Activated T-cell treated with anti-CD3 and anti-CD28 coated beads for 24 hours (primary cell): Measurements from ENCODE around the gene ILDR2.

ENCODE experiments used
- DNase-seq: peaks from one replicate; pipeline ENCODE4 v3.0.0-alpha.2; 2020; ENCODE audit warnings: low read depth

Gene ILDR2, protein sequence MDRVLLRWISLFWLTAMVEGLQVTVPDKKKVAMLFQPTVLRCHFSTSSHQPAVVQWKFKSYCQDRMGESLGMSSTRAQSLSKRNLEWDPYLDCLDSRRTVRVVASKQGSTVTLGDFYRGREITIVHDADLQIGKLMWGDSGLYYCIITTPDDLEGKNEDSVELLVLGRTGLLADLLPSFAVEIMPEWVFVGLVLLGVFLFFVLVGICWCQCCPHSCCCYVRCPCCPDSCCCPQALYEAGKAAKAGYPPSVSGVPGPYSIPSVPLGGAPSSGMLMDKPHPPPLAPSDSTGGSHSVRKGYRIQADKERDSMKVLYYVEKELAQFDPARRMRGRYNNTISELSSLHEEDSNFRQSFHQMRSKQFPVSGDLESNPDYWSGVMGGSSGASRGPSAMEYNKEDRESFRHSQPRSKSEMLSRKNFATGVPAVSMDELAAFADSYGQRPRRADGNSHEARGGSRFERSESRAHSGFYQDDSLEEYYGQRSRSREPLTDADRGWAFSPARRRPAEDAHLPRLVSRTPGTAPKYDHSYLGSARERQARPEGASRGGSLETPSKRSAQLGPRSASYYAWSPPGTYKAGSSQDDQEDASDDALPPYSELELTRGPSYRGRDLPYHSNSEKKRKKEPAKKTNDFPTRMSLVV

DNA sequence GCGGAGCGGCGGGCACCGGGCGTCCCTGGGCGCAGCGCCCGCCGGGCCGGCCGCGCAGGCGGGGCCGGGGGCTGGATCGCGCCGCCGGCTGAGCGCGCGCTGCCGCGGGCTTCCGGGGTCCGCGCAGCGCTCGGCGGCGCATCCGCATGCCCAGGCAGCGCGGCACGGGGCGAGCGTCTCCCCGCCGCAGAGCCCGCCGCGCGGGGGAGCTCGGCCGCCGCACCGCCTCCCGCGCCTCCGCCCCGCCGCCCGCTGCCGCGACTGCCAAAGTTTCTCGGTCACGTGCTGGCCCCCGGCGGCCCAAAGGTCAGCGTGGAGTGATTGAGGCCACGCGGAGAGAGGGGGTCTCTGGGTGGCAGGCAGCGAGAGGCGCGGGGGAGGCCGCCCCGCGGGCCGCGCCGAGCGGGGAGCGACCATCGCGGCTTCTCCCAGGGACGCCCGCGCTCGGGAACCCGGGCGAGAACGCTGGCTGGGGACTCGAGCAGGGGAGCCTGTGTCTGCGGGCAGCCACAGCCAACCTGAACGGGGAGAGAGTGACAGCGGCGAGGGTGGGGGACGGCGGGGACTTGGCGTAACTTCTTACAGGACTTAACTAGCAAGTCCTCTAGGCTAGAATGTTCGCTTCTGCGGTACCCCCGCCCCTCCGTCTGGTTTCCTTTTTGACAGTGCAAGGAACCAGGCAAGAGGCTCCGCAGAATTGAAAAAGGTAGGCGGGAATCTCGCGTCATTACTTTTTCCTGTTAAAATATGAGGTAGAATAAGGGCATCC is at the start of gene ILDR2:
TSS of gene ILDR2 (minus strand) at position 180 of the 769 bp plus-strand sequence. CDS start 272 bp downstream, outside the sequence.
- DNase-seq = peak; percentile 60

DNA sequence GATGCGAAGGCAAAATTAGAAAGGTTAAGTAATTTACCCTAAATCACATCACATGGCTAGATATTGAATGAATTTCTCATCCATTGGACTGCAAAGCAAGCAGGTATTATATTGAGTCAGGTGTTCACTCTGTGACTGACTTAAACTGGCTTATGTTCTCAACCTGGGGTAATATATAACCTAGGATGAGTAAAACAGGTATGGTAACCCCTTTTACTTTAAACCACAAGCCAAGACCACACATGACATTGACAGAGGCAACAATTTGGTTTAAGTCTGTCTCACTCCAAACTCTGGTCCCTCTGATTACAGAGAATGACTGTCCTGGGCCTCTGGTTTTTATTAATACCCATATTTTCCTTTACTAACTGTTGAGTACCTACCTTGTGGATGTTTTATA is 47.0 kb upstream of the ILDR2 start:
- DNase-seq = no peak

DNA sequence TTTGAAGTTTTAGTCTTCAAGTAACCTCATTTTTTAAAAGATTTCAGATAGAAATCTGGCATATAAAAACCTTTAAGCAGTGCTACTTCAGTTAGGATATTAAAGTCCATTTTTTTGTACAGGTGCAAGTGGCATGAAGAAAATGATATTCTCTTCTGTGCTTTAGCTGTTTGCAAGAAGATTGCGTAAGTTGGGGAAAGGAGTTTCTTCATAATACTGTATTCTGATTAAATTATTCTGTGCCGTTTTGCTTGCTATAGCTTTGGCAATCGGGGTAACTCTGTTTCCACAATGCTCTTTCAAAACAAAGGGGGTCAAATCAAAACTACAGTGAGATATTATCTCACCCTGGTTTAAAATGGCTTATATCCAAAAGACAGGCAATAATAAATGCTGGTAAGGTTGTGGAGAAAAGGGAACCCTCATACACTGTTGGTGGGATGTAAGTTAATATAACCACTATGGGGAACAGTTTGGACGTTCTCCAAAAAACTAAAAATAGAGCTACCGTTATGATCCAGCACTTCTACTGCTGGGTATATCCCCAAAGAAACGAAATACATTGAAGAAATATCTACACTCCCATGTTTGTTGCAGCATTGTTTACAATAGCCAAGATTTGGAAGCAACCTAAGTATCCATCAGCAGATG is 40.9 kb upstream of the ILDR2 start:
- no peak for DNase-seq

DNA sequence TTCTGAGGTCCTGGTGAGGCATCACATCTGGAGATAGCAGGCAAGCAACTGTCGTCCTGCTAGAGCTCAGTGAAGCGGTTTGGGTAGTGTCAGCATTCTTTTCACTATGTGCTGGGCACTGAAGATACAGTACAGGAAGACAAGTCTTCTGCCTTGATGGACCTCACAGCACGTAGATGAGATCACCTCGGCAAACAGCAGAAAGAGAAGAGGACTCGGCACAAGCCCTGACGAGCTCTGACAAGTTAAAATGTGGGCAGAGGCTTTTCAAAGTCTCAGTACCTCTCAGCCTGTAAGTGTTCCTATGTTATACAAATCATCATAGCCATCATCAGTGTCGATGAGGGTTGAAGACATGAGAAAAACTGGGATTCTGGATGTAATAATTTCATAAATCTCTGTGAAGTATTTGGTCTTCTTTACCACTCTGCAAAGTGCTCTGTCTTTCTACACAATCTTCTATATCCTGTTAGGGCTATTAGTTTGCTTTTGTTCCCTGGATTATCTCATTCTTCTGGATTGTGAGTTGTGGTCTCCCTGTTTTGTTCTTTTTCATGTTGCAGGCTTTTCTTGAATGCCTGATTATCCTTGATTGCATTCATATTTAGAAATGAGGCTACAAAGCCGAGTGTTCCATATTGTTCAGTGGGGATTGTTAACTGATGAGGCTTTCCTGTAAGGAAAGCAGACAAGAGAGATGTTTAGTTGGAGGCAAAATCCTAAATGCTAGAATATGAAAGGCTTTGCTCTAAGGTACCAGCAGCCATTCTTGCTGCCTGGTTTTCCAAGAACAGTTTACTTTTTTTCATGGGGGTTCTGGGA is 38.0 kb upstream of the ILDR2 start:
- no peak for DNase-seq

DNA sequence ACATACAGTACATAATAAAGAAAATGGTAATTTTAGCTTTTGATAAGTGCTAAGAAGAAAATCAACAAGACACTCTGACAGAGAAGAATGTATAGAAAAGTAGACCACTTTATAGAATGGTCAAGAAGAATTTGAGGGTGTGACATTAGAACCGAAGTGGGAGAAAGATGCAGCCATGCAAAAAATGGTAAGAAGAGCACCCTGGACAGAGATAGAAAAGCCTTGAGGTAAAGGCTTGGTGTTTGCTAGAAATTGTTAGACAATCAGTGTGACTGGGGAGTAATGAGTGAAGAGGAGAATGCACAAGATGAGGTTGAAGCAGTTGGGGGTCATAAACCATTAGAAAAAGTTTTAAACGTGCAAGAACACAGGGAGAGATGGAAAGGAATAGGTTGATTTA is 37.2 kb upstream of the ILDR2 start:
- no peak for DNase-seq

DNA sequence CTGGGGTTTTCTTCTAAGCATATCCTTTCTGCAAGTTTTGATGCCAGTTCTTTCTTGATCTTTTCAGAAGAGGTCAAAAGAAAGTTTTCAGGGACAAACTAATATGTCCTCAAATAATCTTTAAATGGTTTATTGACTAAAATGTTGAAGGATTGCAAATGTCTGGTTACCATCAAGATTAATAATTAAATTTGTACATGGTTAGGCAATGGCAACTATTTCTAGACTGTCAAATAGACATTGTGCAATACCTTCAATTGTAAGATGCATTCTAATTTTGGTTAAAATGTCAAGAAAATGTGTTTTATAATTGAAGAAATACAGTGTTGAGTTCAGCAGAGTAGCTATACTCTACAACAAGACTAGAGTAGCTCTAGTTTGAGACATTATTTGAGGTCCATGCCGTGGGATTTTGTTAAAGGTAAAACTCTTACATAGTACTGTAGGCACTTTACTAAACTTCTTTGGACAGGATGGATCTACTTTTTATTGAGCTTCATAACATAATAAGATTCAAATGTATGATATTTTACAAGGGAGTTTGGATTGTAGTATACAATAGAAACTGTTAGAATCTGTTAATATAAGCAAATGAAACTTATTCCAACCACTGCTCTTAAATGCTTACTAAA is 36.3 kb upstream of the ILDR2 start:
- no peak for DNase-seq

DNA sequence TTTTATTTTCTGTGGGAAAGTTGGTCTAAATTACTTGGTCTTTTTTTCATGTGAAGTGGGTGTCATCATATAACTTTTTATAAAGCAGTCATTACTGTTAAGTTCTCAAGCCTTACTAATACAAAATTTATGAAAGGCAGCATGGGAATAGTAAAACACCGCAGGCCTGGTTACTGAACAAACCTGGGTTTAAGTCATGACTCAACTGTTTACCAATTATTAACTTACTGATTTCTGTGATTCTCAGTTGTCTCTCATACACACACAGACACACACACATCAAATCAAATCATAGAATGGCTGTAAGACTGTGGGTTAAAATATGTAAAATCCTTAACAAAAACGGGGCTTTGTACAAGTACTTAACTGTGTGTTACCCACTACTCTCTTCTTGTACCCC is 28.4 kb upstream of the ILDR2 start:
- no peak for DNase-seq

DNA sequence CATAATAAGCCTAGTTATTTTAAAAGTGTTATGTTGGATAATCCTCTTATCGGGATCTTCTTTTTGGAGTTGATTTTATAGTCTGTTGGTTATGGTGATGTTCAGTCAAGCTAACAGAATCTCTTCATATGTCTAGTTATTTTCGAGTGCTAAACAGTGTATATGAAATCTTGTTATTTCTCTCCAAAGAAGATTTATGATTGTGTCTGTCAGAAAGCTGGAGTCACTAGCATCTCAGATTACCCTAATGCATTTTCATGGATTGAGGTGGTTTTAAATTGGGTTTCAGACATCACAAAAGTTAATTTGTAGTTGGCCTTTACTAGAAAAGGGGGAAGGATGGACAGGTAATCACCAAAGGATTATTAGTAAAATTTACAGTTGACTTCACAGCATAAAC is 27.0 kb upstream of the ILDR2 start:
- DNase-seq = no peak

DNA sequence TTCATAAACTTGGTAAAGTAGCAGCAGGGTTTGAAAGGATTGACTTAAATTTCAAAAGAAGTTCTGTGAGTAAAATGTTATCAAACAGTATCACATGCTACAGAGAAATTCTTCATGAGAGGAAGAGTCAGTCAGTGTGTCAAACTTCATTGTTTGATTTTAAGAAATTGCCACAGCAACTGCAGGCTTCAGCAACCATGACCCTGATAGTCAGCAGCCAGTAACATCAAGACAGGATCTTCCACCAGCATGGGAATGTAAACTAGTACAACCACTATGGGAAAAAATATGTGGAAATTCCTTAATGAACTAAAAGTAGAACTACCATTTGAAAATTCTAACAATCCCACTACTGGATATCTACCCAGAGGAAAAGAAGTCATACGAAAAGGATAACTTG is 25.2 kb upstream of the ILDR2 start:
- DNase-seq = no peak

DNA sequence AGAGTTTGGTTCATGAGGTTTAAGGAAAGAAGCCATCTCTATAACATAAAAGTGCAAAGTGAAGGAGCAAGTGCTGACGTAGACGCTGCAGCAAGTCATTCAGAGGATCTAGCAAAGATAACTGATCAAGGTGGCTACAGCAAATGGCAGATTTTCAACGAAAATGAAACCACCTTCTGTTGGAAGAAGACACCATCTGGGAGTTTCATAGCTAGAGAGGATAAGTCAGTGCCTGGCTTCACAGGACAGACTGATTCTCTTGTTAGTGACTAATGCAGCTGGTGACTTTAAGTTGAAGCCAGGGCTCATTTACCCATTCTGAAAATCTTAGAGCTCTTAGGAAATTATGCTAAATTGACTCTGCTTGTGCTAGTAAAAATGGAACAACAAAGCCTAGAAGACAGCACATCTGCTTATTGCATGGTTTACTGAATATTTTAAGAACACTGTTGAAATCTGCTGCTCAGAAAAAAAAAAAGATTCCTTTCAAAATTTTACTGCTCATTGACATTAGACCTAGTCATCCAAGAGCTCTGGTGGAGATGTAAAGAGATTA is 24.2 kb upstream of the ILDR2 start:
- no peak for DNase-seq

DNA sequence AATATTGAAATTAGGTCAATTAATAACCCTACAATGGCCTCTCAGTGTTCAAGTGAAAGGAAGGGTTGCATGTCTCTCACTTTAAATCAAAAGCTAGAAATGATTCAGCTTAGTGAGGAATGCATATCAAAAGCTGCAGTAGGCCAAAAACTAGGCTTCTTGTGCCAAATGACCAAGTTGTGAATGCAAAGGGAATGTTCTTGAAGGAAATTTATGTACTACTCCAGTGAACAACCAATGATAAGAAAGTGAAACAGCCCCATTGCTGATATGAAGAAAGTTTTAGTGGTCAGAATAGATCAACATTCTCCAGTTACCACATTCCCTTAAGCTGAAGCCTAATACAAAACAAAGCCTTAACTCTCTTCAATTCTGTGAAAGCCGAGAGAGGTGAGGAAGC is 23.7 kb upstream of the ILDR2 start:
- DNase-seq = no peak

DNA sequence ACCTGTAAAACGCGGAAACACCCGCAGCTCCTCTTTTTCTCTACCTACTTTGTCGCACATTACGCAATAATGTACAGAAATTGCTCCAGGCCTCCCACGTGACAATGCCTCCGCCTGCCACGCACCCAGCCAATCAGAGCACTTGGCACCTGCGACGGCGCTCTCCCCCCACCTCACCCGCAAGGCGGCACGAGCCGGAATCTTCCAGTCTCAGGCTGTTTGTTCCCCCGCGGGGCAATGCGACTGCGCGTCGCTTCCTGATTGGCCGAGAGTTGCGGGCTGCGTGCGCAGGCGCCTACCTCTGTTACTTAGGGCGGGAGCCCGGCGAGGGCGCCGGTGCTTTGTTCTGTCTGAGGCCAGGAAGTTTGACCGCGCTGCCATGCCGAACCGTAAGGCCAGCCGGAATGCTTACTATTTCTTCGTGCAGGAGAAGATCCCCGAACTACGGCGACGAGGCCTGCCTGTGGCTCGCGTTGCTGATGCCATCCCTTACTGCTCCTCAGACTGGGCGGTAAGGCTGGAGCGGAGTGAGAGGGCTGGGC is 13.7 kb upstream of the ILDR2 start, which contains the start of gene MAEL:
TSS of gene MAEL (plus strand) at position 307 of the 542 bp plus-strand sequence. CDS start at position 380, 73 bp downstream.
- no peak for DNase-seq

DNA sequence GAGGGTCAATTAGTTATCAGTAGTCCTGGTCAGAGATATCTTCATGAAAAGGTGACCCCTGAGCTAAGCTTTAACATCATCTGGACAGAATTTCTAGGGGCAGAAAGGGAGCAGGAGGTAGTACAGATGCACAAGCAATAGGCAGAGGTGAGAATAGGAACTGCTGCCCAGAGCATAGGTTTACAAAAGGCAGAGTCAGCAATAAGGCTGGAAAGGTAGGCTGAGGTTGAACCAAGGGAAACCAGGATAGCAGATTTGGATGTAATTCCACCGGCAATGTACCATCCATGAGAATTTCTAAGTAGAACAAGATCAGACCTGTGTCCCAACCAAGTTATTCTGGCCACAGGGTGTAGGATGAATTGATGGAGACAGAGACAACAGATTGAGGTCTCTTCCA is 6.2 kb upstream of the ILDR2 start:
- no peak for DNase-seq

DNA sequence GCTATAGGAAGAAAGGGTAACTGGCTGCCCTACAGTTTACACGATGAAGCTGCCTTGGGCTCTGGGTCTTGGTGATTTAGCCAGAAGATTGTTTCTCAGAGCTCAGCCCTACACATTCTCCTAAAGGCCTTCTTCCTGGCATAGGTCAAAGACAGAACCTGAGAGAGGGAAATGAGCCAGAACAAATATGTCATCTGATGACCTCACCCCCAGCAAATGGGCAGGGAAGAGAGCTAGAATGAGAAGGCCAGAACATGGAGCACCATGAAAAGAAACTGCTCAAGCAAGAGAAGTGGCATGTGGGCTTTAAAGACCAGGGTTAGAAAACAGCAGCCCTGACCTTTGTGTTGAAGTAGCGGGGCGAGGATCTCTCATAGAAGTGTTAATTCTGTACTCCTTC is 5.5 kb upstream of the ILDR2 start:
- no peak for DNase-seq

DNA sequence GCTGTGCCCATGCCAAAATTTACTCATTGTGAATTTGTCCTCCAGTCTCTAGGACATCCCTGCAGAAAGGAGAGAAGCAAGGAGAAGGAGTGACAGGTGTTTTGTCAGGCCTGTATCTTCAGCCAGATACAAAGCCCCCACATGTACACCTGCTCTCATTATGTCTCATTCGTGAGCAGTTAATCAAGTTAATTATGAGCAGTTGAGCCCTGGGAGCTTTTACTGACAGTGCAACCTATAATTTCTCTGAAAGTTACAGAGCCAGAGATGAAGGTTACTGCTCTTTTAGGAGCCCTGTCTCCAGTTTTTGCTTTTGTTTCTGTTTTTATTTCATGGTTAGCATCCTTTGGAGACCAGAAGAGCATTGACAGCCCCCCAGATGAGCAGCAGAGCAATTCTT is 5.0 kb upstream of the ILDR2 start:
- DNase-seq = no peak

DNA sequence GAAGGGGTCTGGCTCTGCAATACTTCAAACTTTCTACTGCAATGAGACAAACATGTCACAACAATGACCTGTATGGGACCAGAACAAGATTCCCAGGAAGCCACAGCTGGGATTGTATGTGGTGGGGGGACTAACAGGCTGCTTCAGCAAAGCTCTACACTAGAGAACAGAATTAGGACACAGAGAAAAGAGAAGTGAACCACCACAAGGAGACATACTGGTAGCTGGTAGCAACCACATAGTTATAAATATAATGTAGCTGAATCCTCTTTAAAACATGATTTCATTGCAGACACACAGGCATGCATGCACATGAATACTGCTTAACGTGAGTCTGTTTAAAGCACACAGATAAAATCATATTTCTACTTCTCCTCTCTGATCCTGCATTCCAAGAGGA is 3.5 kb upstream of the ILDR2 start:
- DNase-seq = no peak

DNA sequence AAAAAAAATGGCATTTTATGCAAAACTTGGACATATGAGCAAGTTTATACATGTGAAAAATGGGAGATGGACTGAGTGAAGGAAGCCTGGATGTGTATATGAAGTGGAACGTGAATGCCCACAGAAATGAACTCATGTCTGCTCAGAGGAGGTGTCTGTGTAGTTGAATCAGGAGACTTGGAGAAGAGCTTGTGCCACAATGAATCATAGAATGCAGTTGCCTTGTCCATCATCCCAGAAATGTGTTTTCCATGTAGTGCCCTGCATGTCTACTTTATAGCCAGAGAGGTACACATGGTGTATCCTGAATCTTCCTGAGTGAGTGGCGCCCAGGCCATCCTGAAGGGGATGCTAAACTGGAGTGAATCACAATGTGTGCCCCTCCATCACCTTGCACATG is 2.6 kb upstream of the ILDR2 start:
- DNase-seq = no peak

DNA sequence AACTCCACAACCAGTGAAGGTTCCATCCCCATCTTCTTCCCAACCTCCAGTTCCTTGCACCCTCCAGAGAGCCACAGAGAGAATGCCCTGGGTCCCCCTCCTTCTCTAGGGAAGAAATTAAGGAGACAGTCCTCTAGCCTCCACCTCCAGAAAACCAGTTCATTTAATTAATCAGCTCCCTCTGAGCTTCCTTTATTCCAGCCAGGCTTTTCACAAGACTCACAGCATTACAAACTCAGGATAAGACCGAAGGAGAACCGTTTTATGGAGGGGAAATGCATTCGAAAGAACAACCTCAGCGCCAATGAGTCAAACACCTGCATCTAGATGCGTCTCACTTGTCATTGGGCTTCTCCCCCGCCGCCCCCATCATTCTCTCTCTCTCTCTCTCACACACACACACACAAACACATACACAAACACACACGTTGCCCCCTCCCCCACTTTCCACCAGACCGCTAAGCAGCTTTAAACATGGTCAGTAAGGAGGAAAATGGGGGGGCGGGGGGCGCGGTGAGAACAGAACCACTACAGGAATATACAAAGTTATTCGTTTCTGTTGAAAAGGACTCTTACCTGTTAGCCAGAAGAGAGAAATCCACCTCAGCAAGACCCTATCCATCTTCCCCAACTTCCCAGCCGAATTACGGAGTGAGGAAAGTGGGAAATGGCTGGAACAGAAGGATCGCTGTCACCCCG is 544 bp downstream of the ILDR2 start:
- peak; percentile 33 for DNase-seq

DNA sequence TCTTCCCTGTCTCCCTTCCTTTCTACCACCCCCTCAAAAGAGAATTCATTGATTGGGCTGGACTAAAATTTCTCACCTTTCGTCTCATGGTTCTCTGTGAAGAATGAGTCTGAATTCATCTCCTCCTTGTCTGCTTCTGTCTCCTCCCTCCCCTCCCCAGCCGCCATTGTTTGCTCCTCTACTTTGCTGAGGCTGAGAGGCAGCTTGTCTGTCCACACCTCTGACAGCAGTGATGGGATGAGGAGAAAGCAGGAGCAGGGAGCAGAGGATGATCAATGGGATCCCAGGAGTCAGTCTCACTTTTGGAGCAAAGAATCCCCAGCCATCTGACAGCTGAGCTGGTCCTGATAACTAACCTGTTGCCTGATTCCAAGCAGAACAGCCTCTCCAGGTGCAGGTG is 2.5 kb downstream of the ILDR2 start:
- DNase-seq = no peak

DNA sequence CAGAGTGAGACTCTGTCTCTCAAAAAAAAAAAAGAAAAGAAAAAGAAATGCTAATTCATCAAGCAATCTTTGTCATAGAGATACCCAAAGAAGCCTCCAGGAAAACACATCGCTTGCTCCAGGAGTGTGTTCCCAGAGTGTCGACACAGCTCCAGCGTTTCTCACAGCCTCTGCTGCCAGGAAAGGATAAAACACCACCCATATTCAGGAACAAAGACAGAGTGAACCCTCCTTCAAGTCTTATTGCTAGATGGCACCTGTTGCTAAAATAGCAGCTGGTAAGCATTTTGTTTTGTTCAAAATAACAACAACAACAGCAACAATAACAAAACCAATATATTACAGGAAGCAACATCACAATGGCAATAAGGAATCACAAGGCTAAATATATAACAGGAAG is 3.1 kb downstream of the ILDR2 start:
- no peak for DNase-seq
